WTC11 (cell line): ENCODE results near the gene FALEC. TPM values are rescaled to one million over a fixed set of nuclear protein-coding genes. Genes with fewer than 3 reads are reported as not detected.

ENCODE experiments used
- ATAC-seq: fragments of 200-7000 bp; cut with Tn5 transposase; 2 replicates; pipeline ENCODE4 v1.10.0; 2021; ENCODE audit warnings: mild to moderate bottlenecking, moderate library complexity
- CTCF ChIA-PET: fragments of 300-600 bp; sonication (Branson Sonifier 250); formaldehyde crosslinking; loops from one replicate; lab custom pipeline; 2021; ENCODE audit warnings: antibody characterized with exemption; lab: Charles Lee
- POLR2A ChIA-PET: fragments of 350-600 bp; sonication (Branson Sonifier 250); formaldehyde crosslinking; loops from one replicate; lab custom pipeline; 2021; ENCODE audit warnings: antibody characterized with exemption; lab: Charles Lee
- DNase-seq: peaks from one replicate; pipeline ENCODE4 v3.0.0; 2021; ENCODE audit warnings: low spot score
- H3K27ac Mint-ChIP-seq: 2 replicates; pipeline ENCODE4 v1.8.0; 2021; ENCODE audit warnings: mixed read lengths
- H3K27me3 Mint-ChIP-seq: 2 replicates; pipeline ENCODE4 v1.8.0; 2021; ENCODE audit warnings: low read depth, mild to moderate bottlenecking, moderate library complexity, mixed read lengths
- H3K36me3 Mint-ChIP-seq: 2 replicates; pipeline ENCODE4 v1.8.0; 2021; ENCODE audit warnings: mixed read lengths
- H3K4me1 Mint-ChIP-seq: 2 replicates; pipeline ENCODE4 v1.8.0; 2022; ENCODE audit warnings: mixed read lengths
- H3K4me3 Mint-ChIP-seq: 2 replicates; pipeline ENCODE4 v1.8.0; 2021; ENCODE audit warnings: mild to moderate bottlenecking, moderate library complexity, mixed read lengths
- H3K9me3 Mint-ChIP-seq: 2 replicates; pipeline ENCODE4 v1.8.0; 2021; ENCODE audit warnings: mixed read lengths
- AR ChIP-seq: fragments of 250-450 bp; sonication (Bioruptor Pico); IDR thresholded peaks from 2 replicates; pipeline ENCODE4 v1.9.0; 2021; ENCODE audit warnings: mild to moderate bottlenecking
- CDX4 ChIP-seq: fragments of 250-450 bp; sonication (Bioruptor Pico); IDR thresholded peaks from 2 replicates; pipeline ENCODE4 v1.9.0; 2021; ENCODE audit warnings: moderate library complexity, mild to moderate bottlenecking, inconsistent platforms, borderline replicate concordance
- HMGA2 ChIP-seq: fragments of 250-450 bp; sonication (Bioruptor Pico); IDR thresholded peaks from 2 replicates; pipeline ENCODE4 v1.4.0; 2021; ENCODE audit warnings: mild to moderate bottlenecking, moderate library complexity
- HMGXB4 ChIP-seq: sonication (generic); formaldehyde crosslinking; IDR thresholded peaks from 2 replicates; pipeline ENCODE4 v1.8.1; 2023; ENCODE audit warnings: mild to moderate bottlenecking, moderate library complexity, missing genetic modification reagents
- KAT7 ChIP-seq: sonication (generic); formaldehyde crosslinking; IDR thresholded peaks from 2 replicates; pipeline ENCODE4 v1.8.1; 2023; ENCODE audit warnings: missing genetic modification reagents, mild to moderate bottlenecking, borderline replicate concordance
- MLX ChIP-seq: sonication (generic); formaldehyde crosslinking; IDR thresholded peaks from 2 replicates; pipeline ENCODE4 v1.8.1; 2023; ENCODE audit warnings: mild to moderate bottlenecking, missing genetic modification reagents, moderate library complexity
- SMAD3 ChIP-seq: sonication (generic); formaldehyde crosslinking; IDR thresholded peaks from 2 replicates; pipeline ENCODE4 v1.8.0; 2022; ENCODE audit warnings: missing genetic modification reagents, mild to moderate bottlenecking, borderline replicate concordance
- ZNF138 ChIP-seq: sonication (generic); formaldehyde crosslinking; conservative IDR thresholded peaks from 2 replicates; pipeline ENCODE4 v1.8.1; 2022; ENCODE audit warnings: mild to moderate bottlenecking, moderate library complexity, missing genetic modification reagents
- ZNF532 ChIP-seq: fragments of 250-450 bp; sonication (Bioruptor Pico); IDR thresholded peaks from 2 replicates; pipeline ENCODE4 v1.9.0; 2021; ENCODE audit warnings: mild to moderate bottlenecking, borderline replicate concordance
- total RNA-seq: library from RNA; stranded (reverse); gene quantifications from 3 replicates; pipeline ENCODE4 v1.2.3, GENCODE V29; 2021

FALEC gene
- total RNA-seq, 1 experiment from 2014 or later = 1.2 TPM

- H3K36me3 Mint-ChIP-seq = no peaks in the 10 kb centered on the region
- ATAC-seq = no peak
- CTCF ChIA-PET = interaction anchor here (1.0 to 1.9 kb wide), 3 partner anchors 9 to 16 kb away, joined by 4 to 11 read pairs (median 7); no protein-coding TSS in a partner anchor
Measured at GRCh38 chr1:150544204-150544603, 28.7 kb downstream of the FALEC start.

GRCh38 chr1:150545486-150546032, 30.0 kb downstream of the FALEC start:
- Mint-ChIP-seq H3K4me1 (peaks cover 9% of the 10 kb centered on the region), H3K9me3 (no peaks in the 10 kb centered on the region)
- POLR2A ChIA-PET = interaction anchor here (1.2 kb wide), 1 partner anchor 14 kb away, joined by 3 read pairs; no protein-coding TSS in a partner anchor

More at GRCh38 chr1:150544204-150544603, 28.7 kb downstream of the FALEC start:
- no peak for TF ChIP-seq AR (CRISPR knock-in tag)
- TF ChIP-seq ZNF138 (CRISPR knock-in tag) = no peak
- TF ChIP-seq MLX = no peak
- TF ChIP-seq KAT7 = no peak
- TF ChIP-seq HMGA2 (CRISPR knock-in tag) = no peak
- Mint-ChIP-seq H3K9me3 (no peaks in the 10 kb centered on the region), H3K4me1 (0 out of 2 replicates have a peak, but pooled peaks cover 3% of the 10 kb centered on the region), H3K27me3 (peaks cover 23% of the 10 kb centered on the region), H3K4me3 (no peak overlapping the region), H3K27ac (no peak overlapping the region)
- POLR2A ChIA-PET = interaction anchor here (1.2 kb wide), 1 partner anchor 15 kb away, joined by 3 read pairs; no protein-coding TSS in a partner anchor
- no peak for DNase-seq

More at GRCh38 chr1:150545486-150546032, 30.0 kb downstream of the FALEC start:
- no peak overlapping the region for H3K4me3 Mint-ChIP-seq
- no peak for ATAC-seq
- DNase-seq = no peak
- H3K27me3 Mint-ChIP-seq = peaks cover 32% of the 10 kb centered on the region
- TF ChIP-seq SMAD3 (CRISPR knock-in tag) (no peak), ZNF532 (no peak), CDX4 (CRISPR knock-in tag) (no peak), HMGXB4 (CRISPR knock-in tag) (no peak)
- CTCF ChIA-PET = interaction anchor here (0.9 to 1.2 kb wide), 2 partner anchors 9 to 359 kb away, joined by 3 read pairs; no protein-coding TSS in a partner anchor
- no peak overlapping the region for H3K27ac Mint-ChIP-seq
- no peaks in the 10 kb centered on the region for H3K36me3 Mint-ChIP-seq
